Chondrocyte (in vitro differentiated cells): ENCODE results near the gene C20orf144. TPM values are rescaled to one million over a fixed set of nuclear protein-coding genes. Genes with fewer than 3 reads are reported as not detected.

Experiments used
- DNase-seq: peaks from one replicate; pipeline ENCODE4 v3.0.0; 2021; ENCODE audit warnings: mixed read lengths, low spot score
- H3K27ac Mint-ChIP-seq: one replicate; pipeline ENCODE4 v1.8.0; 2021; ENCODE audit warnings: mild to moderate bottlenecking, moderate library complexity, mixed read lengths; ENCODE audit not compliant: unreplicated experiment
- H3K27me3 Mint-ChIP-seq: 2 replicates; pipeline ENCODE4 v1.8.0; 2021; ENCODE audit warnings: low read depth, mixed read lengths
- H3K36me3 Mint-ChIP-seq: 2 replicates; pipeline ENCODE4 v1.8.0; 2021; ENCODE audit warnings: low read depth, mixed read lengths
- H3K4me1 Mint-ChIP-seq: 2 replicates; pipeline ENCODE4 v1.8.0; 2021; ENCODE audit warnings: low read depth, mild to moderate bottlenecking, mixed read lengths
- H3K4me3 Mint-ChIP-seq: one replicate; pipeline ENCODE4 v1.8.0; 2021; ENCODE audit warnings: mild to moderate bottlenecking, moderate library complexity, mixed read lengths; ENCODE audit not compliant: unreplicated experiment
- H3K9me3 Mint-ChIP-seq: 2 replicates; pipeline ENCODE4 v1.8.0; 2021; ENCODE audit warnings: low read depth, mixed read lengths
- CTCF ChIP-seq: fragments of 200-600 bp; sonication (generic); IDR thresholded peaks from 2 replicates; pipeline ENCODE4 v1.5.0; 2021; ENCODE audit warnings: antibody characterized with exemption, mild to moderate bottlenecking, moderate library complexity
- total RNA-seq: library from RNA; stranded (reverse); gene quantifications from 3 replicates; pipeline ENCODE4 v1.2.1, GENCODE V29; 2021

C20orf144 gene
- total RNA-seq, 1 donor from 2014 or later, result 0.10 TPM

GRCh38 chr20:33653900-33654596, 8.1 kb upstream of the C20orf144 start:
- Mint-ChIP-seq H3K36me3 (peaks cover 3% of the 10 kb centered on the region), H3K4me3 (no peak overlapping the region), H3K27ac (no peak overlapping the region), H3K27me3 (no peaks in the 10 kb centered on the region), H3K4me1 (peaks cover 3% of the 10 kb centered on the region), H3K9me3 (no peaks in the 10 kb centered on the region)
- no peak for TF ChIP-seq CTCF
- no peak for DNase-seq

- Mint-ChIP-seq H3K36me3 (peaks cover 4% of the 10 kb centered on the region), H3K4me1 (peaks cover 3% of the 10 kb centered on the region), H3K9me3 (no peaks in the 10 kb centered on the region), H3K27ac (no peak overlapping the region), H3K4me3 (no peak overlapping the region), H3K27me3 (no peaks in the 10 kb centered on the region)
- no peak for TF ChIP-seq CTCF
- DNase-seq, result no peak
These were observed 7.4 kb upstream of the C20orf144 start for GRCh38 chr20:33654680-33655161.

GRCh38 chr20:33655164-33655563, 7.0 kb upstream of the C20orf144 start:
- Mint-ChIP-seq H3K36me3 (peaks cover 6% of the 10 kb centered on the region), H3K4me3 (no peak overlapping the region), H3K4me1 (peaks cover 3% of the 10 kb centered on the region), H3K9me3 (no peaks in the 10 kb centered on the region), H3K27ac (no peak overlapping the region), H3K27me3 (no peaks in the 10 kb centered on the region)
- DNase-seq, result no peak
- no peak for TF ChIP-seq CTCF

- Mint-ChIP-seq H3K36me3 (peaks cover 6% of the 10 kb centered on the region), H3K27me3 (no peaks in the 10 kb centered on the region), H3K27ac (no peak overlapping the region), H3K4me1 (peaks cover 3% of the 10 kb centered on the region), H3K9me3 (no peaks in the 10 kb centered on the region), H3K4me3 (no peak overlapping the region)
- no peak for DNase-seq
- no peak for TF ChIP-seq CTCF
These were observed 5.9 kb upstream of the C20orf144 start for GRCh38 chr20:33656010-33656782.

- no peaks in the 10 kb centered on the region for H3K9me3 Mint-ChIP-seq
- H3K27ac Mint-ChIP-seq, result no peak overlapping the region
- no peak overlapping the region for H3K4me3 Mint-ChIP-seq
- peaks cover 6% of the 10 kb centered on the region for H3K36me3 Mint-ChIP-seq
- H3K4me1 Mint-ChIP-seq, result peaks cover 3% of the 10 kb centered on the region
- no peak for DNase-seq
- no peaks in the 10 kb centered on the region for H3K27me3 Mint-ChIP-seq
- no peak for TF ChIP-seq CTCF
These were observed 5.1 kb upstream of the C20orf144 start for GRCh38 chr20:33656783-33657703.
